Inflammatory macrophage treated with lipopolysaccharide for 1 hour (primary cell): ENCODE data around the gene FSD1.
"Not testable (repeated sequence)": the region's sequence is repeated elsewhere in the genome, so short reads cannot be mapped to it uniquely, and the experiment has no call there.

ENCODE experiments used
- DNase-seq, 2 donors: peaks; one replicate each; pipeline ENCODE4 v3.0.0-alpha.2; 2020 to 2022

Gene FSD1

DNA sequence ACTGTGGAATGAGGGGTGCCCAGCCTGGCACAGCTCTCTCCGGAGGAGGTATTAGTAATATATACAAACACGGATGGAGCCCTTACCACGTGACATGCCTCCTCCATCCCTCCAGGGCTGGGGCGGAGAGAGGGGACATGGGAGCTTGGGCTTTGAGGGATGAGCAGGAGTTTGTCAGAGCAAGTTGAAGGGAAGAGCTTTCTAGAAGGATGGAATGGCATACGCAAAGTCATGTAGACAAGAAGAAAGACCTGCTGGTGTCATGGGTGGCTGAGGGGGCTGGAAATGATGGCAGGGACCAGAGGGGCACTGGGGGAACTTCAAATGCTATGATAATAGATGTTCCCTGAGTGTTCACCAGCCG, 41.6 kb downstream of the FSD1 start:
- no peak for DNase-seq

DNA sequence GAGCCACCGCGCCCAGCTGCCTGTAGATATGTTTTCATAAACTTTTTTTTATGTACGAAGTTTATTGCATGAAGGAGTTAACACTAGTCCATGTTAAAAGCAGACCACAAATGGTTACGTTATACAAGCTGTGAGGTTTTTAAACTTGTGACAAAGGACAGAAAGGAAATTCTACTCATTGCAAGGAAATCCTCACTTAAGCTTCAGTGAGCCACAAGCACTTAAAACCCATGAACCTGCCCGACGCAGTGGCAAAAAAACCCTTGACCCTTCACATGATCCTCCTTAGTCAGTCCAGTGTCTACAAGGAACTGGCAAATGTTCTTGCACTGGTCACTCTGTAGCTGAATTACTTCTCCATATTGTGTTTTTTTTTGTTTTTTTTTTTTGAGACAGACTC, 43.1 kb downstream of the FSD1 start:
- DNase-seq = peak; percentile 73 to 92

DNA sequence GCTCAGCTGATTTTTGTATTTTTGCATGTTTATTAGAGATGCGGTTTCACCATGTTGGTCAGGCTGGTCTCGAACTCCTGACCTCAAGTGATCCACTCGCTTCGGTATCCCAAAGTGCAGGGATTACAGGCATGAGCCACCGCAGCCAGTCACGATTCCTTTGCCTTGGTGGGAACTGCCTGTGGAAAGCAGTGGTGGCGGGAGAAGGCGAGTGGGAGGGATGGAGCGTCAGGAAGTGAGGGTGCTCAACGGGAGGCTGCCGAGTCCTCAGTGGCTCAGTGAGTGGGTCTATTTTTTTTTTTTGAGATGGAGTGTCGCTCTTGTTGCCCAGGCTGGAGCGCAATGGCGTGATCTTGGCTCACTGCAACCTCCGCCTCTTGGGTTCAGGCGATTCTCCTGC, 44.8 kb downstream of the FSD1 start:
- not testable (repeated sequence) for DNase-seq

DNA sequence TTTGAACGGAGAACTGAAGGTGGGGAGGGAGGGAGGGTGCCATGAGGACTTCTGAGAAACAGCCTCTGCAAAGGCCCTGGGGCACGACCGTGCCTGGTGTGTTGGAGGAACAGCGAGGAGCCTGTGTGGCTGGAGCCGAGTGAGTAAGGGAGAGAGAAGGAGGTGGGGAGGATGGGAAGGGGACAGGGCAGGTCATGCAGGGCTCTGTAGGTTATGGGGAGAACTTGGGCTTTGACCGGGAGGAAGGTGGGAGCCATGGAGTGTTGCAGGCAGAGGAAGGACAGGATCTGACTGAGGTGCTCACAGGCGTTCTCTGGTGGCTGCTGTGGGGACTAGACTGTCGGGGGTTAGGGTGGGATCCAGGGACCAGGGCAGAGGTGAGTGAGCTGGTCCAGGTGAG, 45.7 kb downstream of the FSD1 start:
- no peak for DNase-seq

DNA sequence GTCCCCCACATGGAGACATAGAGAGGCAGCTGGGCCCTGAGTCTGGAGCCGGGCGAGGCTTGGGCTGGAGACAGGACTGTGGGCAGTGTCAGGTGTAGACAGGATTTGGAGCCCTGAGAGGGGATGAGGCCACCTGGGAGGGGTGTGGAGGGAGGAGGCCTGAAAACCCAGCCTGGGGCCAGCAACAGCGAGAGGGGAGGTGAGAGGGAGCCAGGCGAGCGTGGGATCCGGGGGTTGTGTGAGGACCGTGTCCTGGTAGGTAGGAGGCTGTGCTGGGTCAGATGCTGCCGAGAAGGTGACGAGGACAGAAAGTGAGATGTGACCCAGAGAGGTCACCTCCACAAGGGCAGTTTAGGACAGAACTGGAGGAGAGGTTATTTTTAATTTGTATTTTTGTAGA, 46.3 kb downstream of the FSD1 start:
- no peak for DNase-seq

DNA sequence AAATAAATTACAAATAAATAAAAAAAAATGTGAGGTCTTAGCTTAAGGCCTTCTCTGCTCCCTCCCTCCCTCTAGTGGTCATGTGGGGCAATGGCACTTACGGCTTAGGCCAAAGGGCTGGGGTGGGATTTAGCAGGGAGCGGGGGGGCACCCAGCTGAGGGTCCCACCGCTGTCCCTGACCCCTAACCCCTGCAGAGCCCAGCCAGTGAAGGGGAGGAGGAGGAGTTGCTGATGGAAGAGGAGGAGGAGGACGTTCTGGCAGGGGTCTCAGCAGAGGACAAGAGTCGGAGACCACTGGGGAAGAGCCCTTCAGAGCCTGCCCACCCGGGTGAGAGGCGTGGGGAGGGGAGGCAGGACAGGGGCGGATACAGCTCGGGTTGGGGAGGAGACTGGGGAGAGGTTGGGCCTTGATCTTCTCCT, 48.3 kb downstream of the FSD1 start:
- peak in 1 of 2 donors; percentile 76 for DNase-seq

DNA sequence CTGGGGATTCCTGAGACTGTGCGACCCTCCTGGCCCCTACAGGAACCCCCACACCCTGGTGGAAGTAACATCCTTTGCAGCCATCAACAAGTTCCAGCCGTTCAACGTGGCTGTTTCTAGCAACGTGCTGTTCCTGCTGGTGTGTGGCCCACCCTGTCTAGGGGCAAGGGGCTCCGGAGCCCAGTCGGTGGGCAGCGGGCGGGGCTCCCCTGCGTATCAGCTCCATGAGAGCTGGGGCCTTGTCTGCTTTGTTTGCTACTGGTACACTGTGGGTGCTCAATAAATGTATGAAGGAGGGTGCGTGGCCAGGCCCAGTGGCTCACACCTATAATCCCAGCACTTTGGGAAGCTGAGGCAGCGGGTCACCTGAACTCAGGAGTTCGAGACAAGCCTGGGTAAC, 49.9 kb downstream of the FSD1 start:
- DNase-seq = no peak

DNA sequence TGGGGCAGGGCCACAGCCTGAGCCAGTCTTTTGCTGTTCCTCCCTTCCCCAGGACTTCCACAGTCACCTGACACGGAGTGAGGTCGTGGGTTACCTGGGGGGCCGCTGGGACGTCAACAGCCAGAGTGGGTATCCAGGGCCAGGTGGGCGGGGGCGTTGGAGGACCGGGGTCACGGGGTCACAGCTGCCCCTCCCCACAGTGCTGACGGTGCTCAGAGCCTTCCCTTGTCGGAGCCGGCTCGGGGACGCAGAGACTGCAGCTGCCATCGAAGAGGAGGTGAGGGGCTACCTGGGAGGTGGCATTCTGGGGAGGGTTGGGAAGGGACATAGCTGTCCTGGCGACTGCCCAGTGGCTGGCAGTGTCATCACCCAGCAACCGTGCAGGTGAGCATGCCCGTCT, 50.5 kb downstream of the FSD1 start:
- no peak for DNase-seq

DNA sequence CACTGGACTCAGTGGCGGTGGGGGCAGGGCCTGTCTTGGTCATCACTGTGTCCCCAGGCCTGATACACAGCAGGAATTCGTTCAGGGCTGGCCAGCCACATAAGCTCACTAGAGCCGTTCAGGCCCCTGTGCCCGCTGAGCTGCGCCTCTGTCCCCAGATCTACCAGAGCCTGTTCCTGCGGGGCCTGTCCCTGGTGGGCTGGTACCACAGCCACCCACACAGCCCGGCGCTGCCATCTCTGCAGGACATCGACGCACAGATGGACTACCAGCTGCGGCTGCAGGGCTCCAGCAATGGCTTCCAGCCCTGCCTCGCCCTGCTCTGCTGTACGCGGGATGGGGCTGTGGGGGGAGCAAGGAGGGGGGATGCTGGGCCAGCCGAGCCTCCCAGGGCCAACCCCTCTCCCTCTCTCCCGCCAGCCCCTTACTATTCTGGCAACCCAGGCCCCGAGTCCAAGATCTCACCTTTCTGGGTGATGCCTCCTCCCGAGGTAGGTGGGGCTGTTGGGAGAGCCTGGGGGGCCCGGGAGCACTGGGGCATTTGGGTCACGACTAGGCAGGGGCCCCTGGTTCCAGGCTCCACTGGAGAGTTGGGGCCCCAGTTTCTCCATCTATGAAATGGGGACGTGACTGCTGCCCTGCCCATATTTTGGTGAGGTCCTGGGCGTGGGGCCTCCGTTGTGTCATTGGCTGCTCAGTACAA, 52.8 kb downstream of the FSD1 start:
- no peak for DNase-seq

DNA sequence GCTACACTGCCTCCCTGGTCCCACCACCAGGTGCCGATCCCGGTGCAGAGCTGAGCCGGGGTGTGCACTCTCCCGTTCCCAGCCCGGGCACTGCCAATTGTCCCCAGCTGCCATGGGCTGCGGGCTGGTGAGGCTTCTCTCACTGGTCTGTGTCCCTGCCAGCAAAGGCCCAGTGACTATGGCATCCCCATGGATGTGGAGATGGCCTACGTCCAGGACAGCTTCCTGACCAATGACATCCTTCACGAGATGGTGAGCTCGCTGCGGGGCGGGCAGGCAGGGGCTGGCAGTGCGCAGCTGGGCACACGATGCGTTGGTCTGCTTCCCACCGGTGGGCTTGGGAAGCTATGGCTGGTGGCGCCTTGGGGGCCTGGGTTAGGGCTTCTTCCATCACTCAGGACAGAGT, 53.5 kb downstream of the FSD1 start:
- DNase-seq = no peak

DNA sequence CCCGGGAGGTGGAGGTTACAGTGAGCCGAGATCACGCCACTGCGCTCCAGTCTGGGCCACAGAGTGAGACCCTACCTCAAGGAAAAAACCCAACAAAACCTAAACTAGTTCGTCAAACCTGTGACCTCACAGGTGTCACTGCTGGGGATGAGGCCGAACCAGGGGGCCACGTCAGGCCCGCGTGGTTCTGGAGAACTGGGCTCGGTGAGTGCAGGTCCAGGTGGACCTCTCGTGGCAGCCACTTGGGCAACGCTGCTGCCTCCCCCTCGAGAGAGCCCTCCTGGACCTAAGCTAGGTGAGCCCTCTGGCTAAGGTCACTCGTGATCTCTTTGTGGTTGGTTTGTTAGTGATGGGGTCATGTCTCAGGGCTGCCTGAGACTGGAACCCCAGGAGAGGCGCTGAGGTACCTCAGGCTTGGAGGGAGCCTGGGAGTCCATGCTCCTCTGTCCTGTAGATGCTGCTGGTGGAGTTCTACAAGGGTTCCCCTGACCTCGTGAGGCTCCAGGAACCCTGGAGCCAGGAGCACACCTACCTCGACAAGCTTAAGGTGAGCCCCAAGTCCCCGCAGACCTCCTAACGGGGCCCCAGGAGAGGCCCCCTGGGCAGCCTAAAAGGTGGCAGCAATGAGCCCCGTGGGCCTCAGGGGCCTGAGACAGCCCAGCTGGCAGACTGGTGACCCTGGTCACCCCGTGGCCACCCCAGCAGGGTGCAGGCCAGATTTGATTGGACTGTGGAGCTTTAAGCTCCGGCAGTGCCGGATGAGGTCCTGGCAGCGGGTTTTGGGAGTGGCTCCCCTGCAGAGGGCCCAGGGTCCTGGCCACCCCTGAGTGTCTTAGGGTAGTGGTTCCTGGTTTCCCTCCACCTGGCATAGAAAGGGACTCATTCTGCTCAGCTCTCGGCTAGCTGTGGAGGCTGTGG, 54.6 kb downstream of the FSD1 start:
- DNase-seq = no peak

DNA sequence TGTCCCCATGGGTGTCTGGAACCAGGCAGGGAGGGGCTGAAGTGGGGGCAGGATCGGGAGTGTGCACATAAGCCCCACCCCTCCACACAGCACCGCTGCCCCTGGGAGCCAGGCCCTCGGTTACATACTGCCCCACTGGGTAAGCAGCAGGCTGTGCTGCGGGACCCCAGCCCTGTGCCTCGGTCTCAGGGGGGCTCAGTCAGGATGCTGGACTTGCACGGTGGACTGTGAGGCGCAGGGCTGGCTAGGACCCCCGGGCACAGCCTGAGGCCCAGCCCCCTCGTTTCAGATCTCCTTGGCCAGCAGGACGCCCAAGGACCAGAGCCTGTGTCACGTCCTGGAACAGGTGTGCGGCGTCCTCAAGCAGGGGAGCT, 55.2 kb downstream of the FSD1 start:
- no peak for DNase-seq

DNA sequence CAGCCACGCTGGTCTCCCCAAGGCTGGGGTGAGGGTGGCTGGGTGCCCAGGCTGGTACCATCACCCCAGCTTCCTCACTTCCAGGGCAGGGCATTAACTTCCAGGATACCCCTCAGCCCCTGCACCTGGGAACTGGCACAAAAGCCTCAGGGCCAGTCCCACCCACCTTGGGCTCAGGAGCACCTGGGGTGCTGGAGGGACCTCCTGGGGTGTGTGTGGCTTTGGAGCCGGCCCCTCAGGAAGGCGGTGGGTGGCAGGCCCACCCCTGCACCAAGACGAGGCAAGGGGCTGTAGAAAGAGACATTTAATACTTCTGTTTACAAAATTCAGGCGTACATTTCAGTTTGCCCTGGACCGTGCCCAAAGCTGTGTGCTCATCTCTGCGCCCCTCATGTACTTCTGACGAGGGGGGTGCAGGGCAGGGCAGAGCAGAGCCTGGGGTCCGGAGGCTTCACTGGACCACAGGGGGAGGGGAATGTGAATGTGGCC, 55.7 kb downstream of the FSD1 start:
- no peak for DNase-seq

DNA sequence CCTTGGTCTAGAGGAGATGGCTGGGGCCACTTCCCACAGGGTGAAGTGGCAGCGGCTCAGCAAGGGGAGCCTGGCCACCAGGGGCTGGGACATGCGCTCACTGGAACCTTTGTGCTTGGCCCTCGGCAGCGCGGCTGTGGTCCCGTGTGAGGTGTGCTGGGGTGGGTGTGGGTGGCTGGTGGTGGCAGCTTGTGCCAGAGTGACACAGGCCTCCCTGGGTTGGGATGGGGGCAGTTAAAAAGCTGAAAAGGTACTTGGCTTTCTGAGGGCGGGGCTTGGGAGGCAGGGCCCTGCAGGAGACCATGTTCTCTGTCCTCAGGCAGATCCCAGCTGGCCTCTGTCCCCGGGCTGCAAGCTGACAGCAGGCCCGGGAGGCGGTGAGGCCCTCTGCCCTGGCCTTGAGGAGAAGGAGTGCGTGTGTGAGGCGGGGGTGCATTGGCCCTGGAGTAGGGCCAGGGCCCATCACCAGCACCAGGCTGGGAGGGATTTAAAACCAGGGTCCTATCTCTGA, 56.3 kb downstream of the FSD1 start:
- DNase-seq = no peak

DNA sequence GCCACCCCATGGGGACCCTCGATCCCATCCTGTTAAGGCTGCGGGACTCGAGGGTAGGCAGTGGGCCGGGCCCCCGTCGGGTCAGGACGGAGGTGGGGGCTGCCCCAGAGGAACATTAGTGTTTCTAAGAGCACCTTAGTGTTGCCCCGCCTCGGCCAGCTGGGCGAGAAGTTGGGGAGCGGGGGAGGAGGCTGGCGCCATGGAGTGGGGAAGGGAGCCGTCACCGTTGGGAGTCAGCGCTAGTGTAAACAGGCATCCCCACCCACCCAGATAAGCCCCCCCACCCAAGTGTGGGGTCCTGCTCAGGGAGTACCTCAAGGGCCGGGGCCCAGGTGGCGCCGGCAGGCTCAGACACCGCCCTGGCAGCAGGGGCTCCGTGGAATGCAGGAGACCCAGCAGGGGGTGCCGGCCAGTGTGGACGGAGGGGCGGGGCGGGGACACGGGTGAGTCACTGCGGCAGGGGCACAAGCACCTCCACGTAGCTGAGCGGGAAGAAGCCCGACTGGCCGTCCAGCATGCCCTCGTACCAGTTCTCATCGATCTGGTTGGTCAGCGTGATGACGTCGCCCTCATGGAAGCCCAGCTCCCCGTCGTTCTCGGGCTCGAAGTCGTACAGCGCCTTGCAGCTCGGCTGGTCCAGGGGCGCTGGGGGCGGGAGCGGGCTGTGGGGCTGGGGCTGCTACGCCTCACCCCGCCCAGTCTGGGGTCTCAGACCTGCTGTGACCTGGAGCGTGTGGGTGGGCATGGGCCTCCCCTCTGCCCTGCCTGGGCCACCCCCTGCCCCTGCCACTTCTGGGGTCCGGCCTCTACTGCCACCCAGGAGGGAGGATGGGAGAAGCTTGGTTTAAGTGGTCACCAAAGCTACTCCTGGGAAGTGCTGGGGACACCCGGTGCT, 57.0 kb downstream of the FSD1 start:
- no peak for DNase-seq

DNA sequence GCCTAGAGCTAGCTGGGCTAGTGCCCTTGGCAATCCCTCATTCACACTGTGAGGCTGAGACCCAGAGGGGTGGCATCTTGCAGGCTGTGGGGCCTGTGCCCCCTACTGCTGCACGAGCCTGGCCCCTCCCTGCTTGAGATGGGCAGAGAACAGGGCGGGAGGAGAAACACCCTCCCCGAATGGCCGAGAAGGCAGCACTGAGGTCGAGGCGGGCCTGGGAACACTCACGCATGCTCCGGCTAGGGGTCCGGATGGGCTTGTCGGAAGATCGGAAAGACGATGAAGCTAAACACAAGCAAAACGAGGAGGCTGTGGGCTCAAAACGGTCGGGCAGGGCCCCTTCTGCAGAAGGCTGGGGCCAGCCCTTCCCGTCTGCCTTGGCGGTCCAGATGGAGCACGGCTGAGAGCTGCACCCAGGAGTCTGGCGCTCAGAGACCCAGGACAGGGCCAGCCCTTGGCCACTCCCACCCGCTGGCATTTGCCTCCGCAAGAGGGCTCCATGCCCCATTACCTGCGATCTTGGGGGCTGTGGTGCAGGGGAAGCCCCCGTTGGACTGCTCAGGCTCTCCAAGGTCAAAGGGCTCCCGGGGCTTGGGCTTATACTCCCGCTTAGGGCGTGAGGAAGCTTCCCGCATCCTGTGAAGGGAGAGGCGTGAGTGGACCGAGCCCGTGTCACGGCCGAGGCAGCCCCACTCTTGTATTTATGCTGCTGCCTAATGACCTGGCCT, 57.9 kb downstream of the FSD1 start:
- DNase-seq = no peak

DNA sequence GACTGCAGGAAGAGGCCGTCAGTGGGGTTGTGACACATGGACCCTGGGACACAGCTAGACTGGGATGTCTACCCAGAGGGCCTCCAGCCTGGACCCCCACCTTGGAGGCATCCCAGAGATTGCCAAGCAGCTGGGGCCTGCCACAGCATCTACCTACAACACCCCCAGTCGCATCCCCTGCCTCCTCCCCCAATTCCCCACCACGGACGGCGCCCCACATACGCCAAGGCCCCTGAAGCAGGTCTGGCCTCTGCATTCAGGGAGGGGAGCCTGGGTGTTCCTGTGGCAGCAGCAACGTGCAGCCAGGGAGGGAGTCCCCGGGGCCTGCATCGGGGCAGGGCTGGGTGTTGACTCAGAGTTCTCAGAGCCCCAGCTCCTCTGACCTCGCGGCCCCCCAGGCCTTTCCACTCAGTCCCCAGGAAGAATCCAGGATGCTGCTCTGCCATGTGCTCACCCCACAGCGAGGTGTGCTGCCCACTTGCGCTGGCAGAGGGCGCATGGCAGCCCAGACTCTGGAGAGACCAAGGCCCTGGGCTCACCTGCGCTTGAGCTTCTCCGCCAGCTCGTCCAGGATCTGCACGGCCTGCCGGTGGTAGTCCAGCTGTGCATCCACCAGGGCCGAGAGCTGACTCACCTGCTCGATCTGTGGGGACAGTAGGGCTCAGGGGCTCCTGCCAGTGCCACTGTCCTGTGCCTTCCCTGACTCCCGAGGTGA, 58.6 kb downstream of the FSD1 start:
- DNase-seq = no peak

DNA sequence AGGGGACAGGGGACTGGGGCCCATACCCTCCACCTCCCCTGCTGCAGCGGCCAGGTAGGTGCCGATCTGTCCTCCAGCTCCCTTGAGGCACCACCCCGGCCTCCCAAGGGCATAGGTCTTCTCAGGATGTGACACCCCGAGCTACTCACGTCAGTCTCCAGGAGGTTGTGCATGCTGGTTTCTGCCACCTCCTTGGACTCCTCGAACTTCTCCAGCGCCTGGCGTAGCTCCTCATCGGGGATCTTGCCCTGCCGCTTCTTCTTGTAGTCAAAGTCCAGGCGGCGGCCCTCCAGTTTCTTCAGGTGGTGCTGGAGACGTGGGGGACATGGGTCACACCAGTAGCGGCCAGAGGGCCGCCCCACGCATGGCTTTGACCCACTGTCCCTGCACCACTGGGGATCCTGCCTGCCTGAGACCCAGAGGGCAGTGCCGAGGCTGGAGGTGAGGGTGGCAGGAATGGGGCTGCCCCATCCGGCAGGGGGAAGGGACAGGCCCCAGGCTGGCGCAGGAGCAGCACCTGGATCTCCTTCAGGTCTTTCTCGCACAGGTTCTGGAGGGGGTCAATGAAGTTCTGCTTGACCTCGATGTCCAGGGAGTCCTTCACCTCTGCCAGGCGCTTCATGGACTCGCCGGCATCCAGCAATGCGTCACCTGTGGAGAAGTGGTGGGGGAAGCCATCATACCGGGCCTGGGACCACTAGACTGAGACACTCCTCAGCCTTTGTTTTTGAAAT, 59.3 kb downstream of the FSD1 start:
- no peak for DNase-seq

DNA sequence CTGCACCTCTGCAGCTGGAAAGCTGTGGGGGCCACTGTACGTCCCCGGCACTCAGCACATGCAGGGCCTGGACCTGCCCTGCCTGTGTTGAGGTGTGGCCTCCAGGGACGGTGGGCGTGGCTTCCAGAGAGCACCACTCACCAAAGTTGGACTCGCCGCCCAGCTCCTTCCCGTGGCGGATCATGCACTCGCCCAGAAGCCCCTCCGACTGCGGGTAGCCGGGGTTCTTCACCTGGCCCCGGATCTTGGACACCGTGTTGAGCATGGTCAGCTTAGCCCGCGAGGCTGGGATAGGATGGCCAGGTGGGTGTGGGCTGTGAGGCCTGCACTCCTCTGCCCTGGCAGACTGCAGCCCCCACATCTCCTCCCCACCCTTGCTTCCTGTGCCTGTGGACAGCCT, 60.9 kb downstream of the FSD1 start:
- no peak for DNase-seq

DNA sequence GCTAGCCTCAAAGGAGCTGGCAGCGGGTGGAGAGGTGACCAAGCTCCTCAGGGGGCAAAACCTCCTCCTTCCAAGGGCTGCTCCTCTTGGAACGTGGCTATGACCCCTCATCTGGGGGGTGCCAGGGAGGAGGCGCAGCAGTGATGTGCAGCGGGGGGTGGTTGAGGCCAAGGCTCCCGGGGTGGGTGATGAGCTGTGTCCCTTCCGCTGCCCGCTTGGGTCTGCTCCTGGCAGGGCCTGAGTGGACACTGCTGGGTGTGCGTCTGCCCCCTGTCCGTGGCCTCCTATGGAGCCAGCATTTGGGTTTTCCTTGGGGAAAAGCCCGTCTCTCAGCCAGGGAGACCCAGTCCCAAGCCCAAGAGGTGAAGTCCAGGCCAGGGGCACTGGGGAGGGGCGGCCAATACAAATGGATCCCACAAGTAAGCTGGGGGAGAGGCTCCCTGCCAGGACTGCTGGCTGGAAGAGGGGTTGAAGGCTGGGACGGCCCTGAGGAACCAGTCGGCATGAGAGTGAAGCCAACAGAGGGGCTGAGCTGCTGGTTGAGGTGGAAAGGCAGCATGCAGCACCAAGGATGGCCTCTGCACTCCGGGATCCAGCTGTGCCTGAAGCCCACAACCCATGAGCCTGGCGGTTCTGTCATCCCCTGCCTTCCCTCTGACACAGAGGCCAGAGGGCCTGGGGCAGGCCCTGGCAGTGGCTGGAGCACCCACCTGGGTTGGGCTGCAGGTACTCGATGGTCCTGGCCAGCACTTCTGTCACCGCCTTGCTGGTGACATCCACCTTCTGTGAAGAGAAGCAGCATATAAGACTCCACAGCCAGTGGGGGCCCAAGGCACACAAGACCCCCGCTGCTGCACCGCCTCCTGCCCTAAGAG, 61.6 kb downstream of the FSD1 start:
- DNase-seq = no peak
